Measurements from ENCODE around the gene PDZD2.

- no peak for TF ChIP-seq POLR2AphosphoS5 (IDR thresholded peaks at IDR 0.05)
- TF ChIP-seq POLR2A (IDR thresholded peaks at IDR 0.05) = no peak
Measured at GRCh38 chr5:31948006-31948405, 309.1 kb downstream of the PDZD2 start.

Measured in suprapubic skin (tissue), 4 donors.